ENCODE data around the gene P4HA1. TPM values are rescaled to one million over a fixed set of nuclear protein-coding genes. Genes with fewer than 3 reads are reported as not detected.

P4HA1 gene
- total and polyA plus RNA-seq, 9 of the 15 experiments (the other 6 are each of a cell fraction or from before 2014, with no cell fraction given) = 20.2 to 177 (median 28.6) TPM

DNA sequence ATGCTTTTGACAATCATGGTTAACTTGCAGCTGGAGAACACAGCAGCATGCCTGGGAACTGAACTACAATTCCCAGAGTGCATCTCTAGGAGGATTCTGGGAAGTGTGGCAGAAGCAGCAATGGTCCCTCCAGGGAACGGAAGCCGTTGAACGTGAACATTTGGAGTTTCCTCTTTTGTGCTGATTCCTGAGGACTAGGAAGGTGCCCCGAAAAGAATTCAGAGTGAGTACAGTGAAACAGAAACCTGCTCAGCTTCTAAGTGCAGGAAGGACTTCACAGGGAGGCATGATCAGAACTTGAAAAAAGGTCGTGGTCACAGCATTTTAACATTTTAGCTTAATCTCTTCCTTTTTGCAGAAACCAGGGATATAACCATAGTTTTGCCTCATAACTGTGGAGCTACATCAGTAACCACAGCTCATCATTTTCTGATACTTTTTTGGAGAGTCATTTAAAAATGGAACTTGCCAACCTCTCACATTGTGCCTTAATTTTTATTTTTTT lies 13.7 kb upstream of the P4HA1 start, which contains the start of gene NUDT13 (continued):
- TF ChIP-seq, protein P1, sequence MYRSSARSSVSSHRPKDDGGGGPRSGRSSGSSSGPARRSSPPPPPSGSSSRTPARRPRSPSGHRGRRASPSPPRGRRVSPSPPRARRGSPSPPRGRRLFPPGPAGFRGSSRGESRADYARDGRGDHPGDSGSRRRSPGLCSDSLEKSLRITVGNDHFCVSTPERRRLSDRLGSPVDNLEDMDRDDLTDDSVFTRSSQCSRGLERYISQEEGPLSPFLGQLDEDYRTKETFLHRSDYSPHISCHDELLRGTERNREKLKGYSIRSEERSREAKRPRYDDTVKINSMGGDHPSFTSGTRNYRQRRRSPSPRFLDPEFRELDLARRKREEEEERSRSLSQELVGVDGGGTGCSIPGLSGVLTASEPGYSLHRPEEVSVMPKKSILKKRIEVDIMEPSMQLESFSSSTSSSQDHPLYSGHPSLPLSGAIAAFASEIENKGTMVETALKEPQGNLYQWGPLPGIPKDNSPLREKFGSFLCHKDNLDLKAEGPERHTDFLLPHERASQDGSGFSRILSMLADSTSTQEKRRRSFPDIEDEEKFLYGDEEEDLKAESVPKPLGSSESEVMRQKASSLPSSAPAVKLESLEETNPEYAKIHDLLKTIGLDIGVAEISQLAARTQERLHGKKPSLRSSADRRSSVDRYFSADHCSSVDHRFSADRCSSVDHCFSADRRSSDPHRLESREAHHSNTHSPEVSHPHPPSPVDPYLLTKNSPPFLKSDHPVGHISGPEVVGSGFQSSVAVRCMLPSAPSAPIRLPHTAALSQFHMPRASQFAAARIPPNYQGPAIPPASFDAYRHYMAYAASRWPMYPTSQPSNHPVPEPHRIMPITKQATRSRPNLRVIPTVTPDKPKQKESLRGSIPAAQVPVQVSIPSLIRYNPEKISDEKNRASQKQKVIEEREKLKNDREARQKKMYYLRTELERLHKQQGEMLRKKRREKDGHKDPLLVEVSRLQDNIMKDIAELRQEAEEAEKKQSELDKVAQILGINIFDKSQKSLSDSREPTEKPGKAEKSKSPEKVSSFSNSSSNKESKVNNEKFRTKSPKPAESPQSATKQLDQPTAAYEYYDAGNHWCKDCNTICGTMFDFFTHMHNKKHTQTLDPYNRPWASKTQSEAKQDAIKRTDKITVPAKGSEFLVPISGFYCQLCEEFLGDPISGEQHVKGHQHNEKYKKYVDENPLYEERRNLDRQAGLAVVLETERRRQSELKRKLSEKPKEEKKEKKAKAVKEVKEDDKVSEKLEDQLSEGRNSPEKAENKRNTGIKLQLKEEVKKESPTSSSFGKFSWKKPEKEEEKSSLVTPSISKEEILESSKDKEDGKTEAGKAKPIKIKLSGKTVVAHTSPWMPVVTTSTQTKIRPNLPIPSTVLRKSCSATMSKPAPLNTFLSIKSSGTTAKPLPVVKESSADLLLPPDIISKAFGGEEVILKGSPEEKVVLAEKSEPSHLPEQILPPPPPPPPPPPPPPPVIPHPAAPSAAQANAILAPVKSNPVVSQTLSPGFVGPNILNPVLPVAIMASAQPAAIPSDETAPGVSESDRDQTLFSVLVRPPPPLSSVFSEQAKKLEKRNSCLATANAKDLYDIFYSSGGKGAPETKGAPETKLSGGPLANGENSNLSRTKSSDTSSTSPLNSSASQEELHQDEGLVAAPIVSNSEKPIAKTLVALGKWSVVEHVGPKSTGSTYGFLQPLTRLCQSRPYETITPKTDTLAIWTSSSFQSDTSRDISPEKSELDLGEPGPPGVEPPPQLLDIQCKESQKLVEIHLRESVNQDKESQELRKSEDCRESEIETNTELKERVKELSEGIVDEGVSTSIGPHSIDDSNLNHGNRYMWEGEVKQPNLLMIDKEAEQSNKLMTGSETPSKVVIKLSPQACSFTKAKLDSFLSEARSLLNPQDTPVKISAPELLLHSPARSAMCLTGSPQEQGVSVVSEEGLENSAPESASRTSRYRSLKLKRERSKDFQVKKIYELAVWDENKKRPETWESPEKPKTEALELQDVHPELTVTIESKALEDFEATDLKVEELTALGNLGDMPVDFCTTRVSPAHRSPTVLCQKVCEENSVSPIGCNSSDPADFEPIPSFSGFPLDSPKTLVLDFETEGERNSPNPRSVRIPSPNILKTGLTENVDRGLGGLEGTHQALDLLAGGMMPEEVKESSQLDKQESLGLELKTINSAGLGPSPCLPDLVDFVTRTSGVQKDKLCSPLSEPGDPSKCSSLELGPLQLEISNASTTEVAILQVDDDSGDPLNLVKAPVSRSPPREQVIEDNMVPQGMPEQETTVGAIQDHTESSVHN (IDR thresholded peaks at IDR 0.05; ENCODE audit: borderline replicate concordance in 1 of 2, low read depth in 1 of 2) = no peak
- peak; percentile 45; the same call in 1 of the 2 replicates for TF ChIP-seq EP300 (IDR thresholded peaks at IDR 0.05; ENCODE audit: low read length)
- TF ChIP-seq C11orf30 (IDR thresholded peaks at IDR 0.05; ENCODE audit: low read depth) = peak; percentile 56
- TF ChIP-seq SPI1 (IDR thresholded peaks at IDR 0.05; ENCODE audit: borderline replicate concordance, low read depth, low read length) = peak; percentile 80; the same call in 1 of the 2 replicates
- TF ChIP-seq SMC3 (conservative IDR thresholded peaks at IDR 0.05; ENCODE audit: insufficient read depth, low read depth, low read length) = no peak
- no peak for TF ChIP-seq ZNF780A (CRISPR knock-in tag; IDR thresholded peaks at IDR 0.05)
- TF ChIP-seq, protein P2, sequence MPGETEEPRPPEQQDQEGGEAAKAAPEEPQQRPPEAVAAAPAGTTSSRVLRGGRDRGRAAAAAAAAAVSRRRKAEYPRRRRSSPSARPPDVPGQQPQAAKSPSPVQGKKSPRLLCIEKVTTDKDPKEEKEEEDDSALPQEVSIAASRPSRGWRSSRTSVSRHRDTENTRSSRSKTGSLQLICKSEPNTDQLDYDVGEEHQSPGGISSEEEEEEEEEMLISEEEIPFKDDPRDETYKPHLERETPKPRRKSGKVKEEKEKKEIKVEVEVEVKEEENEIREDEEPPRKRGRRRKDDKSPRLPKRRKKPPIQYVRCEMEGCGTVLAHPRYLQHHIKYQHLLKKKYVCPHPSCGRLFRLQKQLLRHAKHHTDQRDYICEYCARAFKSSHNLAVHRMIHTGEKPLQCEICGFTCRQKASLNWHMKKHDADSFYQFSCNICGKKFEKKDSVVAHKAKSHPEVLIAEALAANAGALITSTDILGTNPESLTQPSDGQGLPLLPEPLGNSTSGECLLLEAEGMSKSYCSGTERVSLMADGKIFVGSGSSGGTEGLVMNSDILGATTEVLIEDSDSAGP (CRISPR knock-in tag; IDR thresholded peaks at IDR 0.05) = no peak
- no peak for TF ChIP-seq ZNF224 (CRISPR knock-in tag; IDR thresholded peaks at IDR 0.05)
- no peak for TF ChIP-seq ZKSCAN3 (CRISPR knock-in tag; IDR thresholded peaks at IDR 0.05)
- TF ChIP-seq FOS (IDR thresholded peaks at IDR 0.05; ENCODE audit: extremely low read depth, insufficient read length) = no peak
- TF ChIP-seq, protein P3, sequence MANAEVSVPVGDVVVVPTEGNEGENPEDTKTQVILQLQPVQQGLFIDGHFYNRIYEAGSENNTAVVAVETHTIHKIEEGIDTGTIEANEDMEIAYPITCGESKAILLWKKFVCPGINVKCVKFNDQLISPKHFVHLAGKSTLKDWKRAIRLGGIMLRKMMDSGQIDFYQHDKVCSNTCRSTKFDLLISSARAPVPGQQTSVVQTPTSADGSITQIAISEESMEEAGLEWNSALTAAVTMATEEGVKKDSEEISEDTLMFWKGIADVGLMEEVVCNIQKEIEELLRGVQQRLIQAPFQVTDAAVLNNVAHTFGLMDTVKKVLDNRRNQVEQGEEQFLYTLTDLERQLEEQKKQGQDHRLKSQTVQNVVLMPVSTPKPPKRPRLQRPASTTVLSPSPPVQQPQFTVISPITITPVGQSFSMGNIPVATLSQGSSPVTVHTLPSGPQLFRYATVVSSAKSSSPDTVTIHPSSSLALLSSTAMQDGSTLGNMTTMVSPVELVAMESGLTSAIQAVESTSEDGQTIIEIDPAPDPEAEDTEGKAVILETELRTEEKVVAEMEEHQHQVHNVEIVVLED (CRISPR knock-in tag; IDR thresholded peaks at IDR 0.05) = peak; percentile 77
- TF ChIP-seq MYC (IDR thresholded peaks at IDR 0.05; ENCODE audit: low read depth, low read length) = peak; percentile 84
- no peak for TF ChIP-seq MYC (CRISPR knock-in tag; IDR thresholded peaks at IDR 0.05; ENCODE audit: borderline replicate concordance, low read depth)
- TF ChIP-seq EWSR1 (IDR thresholded peaks at IDR 0.05; ENCODE audit: borderline replicate concordance, low read depth, partially characterized antibody) = no peak
- peak; percentile 98 for TF ChIP-seq ELF2 (CRISPR knock-in tag; IDR thresholded peaks at IDR 0.05)
- peak; percentile 62; the same call in 1 of the 2 replicates for TF ChIP-seq THRAP3 (IDR thresholded peaks at IDR 0.05; ENCODE audit: borderline replicate concordance)
